Thyroid gland (tissue), 4 donors: ENCODE measurements around the gene ZNF598.

Source experiments
- POLR2A ChIP-seq, 2 donors: fragments of 450-650 bp; IDR thresholded peaks; one replicate each; pipeline ENCODE4 v1.6.1; 2017; ENCODE audit warnings: antibody characterized with exemption in 2 of 2, mild to moderate bottlenecking in 2 of 2, moderate library complexity in 1 of 2
- TF ChIP-seq, protein P1 (sequence below), 6 experiments: fragments of 200-600 bp in 3 of 6; fragments of 450-650 bp in 3 of 6; sonication (generic) in 3 of 6; IDR thresholded peaks; one replicate each; pipeline ENCODE4 v1.5.1; 2016 to 2019; ENCODE audit warnings: antibody characterized with exemption in 6 of 6, mild to moderate bottlenecking in 2 of 6, inconsistent platforms in 1 of 6, moderate library complexity in 1 of 6

DNA sequence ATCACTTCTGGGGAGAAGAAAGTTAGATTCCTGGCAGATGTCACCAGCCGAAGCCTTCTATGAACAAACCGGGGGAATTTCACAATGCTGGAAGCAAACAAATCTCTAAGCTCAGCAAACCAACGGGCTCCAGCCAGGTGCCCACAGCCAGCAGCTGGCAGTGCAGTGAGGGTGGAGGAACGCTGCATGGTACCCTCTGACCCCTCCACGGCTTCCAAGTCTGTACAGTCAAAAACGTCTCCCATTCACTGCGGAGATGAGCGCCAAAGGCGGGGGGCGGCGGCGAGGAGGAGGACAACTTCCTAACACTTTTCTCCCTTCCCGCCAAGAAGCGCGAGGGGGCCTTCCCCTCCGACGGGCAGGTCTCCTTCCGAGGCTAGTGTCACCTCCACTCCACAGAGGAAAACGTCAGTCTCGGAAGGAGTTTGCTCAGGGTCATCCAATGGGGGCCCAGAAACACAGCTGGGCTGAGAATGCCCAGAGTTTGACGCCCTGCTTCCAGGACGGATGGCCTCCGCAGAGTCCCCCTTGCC is 924 bp downstream of the ZNF598 start:
- TF ChIP-seq, protein P1, sequence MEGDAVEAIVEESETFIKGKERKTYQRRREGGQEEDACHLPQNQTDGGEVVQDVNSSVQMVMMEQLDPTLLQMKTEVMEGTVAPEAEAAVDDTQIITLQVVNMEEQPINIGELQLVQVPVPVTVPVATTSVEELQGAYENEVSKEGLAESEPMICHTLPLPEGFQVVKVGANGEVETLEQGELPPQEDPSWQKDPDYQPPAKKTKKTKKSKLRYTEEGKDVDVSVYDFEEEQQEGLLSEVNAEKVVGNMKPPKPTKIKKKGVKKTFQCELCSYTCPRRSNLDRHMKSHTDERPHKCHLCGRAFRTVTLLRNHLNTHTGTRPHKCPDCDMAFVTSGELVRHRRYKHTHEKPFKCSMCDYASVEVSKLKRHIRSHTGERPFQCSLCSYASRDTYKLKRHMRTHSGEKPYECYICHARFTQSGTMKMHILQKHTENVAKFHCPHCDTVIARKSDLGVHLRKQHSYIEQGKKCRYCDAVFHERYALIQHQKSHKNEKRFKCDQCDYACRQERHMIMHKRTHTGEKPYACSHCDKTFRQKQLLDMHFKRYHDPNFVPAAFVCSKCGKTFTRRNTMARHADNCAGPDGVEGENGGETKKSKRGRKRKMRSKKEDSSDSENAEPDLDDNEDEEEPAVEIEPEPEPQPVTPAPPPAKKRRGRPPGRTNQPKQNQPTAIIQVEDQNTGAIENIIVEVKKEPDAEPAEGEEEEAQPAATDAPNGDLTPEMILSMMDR (IDR thresholded peaks at IDR 0.05), result no peak
- TF ChIP-seq POLR2A (IDR thresholded peaks at IDR 0.05), result no peak
